Activated CD8-positive, alpha-beta T cell treated with anti-CD3 and anti-CD28 coated beads for 36 hours (primary cell): ENCODE measurements around the gene PRKCZ. TPM values are rescaled to one million over a fixed set of nuclear protein-coding genes. Genes with fewer than 3 reads are reported as not detected.

Experiments used
- ATAC-seq: fragments of 200-7000 bp; cut with Tn5 transposase; one replicate; pipeline ENCODE4 v1.10.0; 2021; ENCODE audit warnings: mild to moderate bottlenecking, moderate library complexity
- CTCF ChIA-PET: fragments of 350-600 bp; sonication (Branson Sonifier 250); formaldehyde crosslinking; loops from one replicate; lab custom pipeline; 2021; ENCODE audit warnings: antibody characterized with exemption; lab: Charles Lee
- POLR2A ChIA-PET: fragments of 350-600 bp; sonication (Branson Sonifier 250); formaldehyde crosslinking; loops from one replicate; lab custom pipeline; 2021; ENCODE audit warnings: antibody characterized with exemption; lab: Charles Lee
- DNase-seq: peaks from one replicate; pipeline ENCODE4 v3.0.0-alpha.2; 2020
- H3K27ac Mint-ChIP-seq: one replicate; pipeline ENCODE4 v1.8.0; 2021; ENCODE audit warnings: mild to moderate bottlenecking, mixed read lengths
- H3K27me3 Mint-ChIP-seq: one replicate; pipeline ENCODE4 v1.8.0; 2021; ENCODE audit warnings: mixed read lengths
- H3K36me3 Mint-ChIP-seq: one replicate; pipeline ENCODE4 v1.8.0; 2021; ENCODE audit warnings: low read depth, mixed read lengths
- H3K4me1 Mint-ChIP-seq: one replicate; pipeline ENCODE4 v1.8.0; 2021; ENCODE audit warnings: low read depth, mixed read lengths
- H3K4me3 Mint-ChIP-seq: one replicate; pipeline ENCODE4 v1.8.0; 2021; ENCODE audit warnings: mild to moderate bottlenecking, moderate library complexity, mixed read lengths
- H3K9me3 Mint-ChIP-seq: one replicate; pipeline ENCODE4 v1.8.0; 2021; ENCODE audit warnings: mixed read lengths
- CTCF ChIP-seq: fragments of 200-600 bp; IDR thresholded peaks from one replicate; pipeline ENCODE4 v1.8.0; 2022; ENCODE audit warnings: antibody characterized with exemption, mild to moderate bottlenecking
- intact Hi-C: fragments of 100-400 bp; cut with micrococcal nuclease; formaldehyde crosslinking; loops from one replicate; pipeline ENCODE4 v1.10.0; 2022
- total RNA-seq, 2 experiments: library from RNA; stranded (reverse); gene quantifications; one replicate each; pipeline ENCODE4 v1.2.3, GENCODE V29; 2021

The PRKCZ gene
- total RNA-seq, 2 experiments from 2014 or later: 15.4 to 15.7 TPM

GRCh38 chr1:2106659-2107405 lies 56.6 kb downstream of the PRKCZ start:
- Mint-ChIP-seq H3K9me3 (no peaks in the 10 kb centered on the region), H3K4me3 (no peak overlapping the region), H3K27ac (no peak overlapping the region), H3K27me3 (no peaks in the 10 kb centered on the region), H3K4me1 (no peaks in the 10 kb centered on the region), H3K36me3 (no peaks in the 10 kb centered on the region)
- CTCF ChIA-PET: no interaction called here
- intact Hi-C loops: no loop called here
- POLR2A ChIA-PET: no interaction called here
- DNase-seq (no peak), ATAC-seq (no peak)
- no peak for TF ChIP-seq CTCF

- Mint-ChIP-seq H3K27me3 (no peaks in the 10 kb centered on the region), H3K27ac (no peak overlapping the region), H3K4me1 (no peaks in the 10 kb centered on the region), H3K4me3 (no peak overlapping the region), H3K36me3 (no peaks in the 10 kb centered on the region), H3K9me3 (no peaks in the 10 kb centered on the region)
- no peak for DNase-seq
- ChIA-PET CTCF (no interaction called here), POLR2A (no interaction called here)
- TF ChIP-seq CTCF: no peak
- intact Hi-C loops: no loop called here
- ATAC-seq: no peak
These were observed 57.5 kb downstream of the PRKCZ start for GRCh38 chr1:2107586-2108212.

GRCh38 chr1:2108213-2108876 lies 58.1 kb downstream of the PRKCZ start:
- ATAC-seq: peak; percentile 37
- no peaks in the 10 kb centered on the region for H3K9me3 Mint-ChIP-seq
- H3K4me3 Mint-ChIP-seq: no peak overlapping the region

GRCh38 chr1:2108877-2109580 lies 58.8 kb downstream of the PRKCZ start:
- Mint-ChIP-seq H3K36me3 (no peaks in the 10 kb centered on the region), H3K4me3 (no peak overlapping the region), H3K27ac (no peak overlapping the region), H3K27me3 (no peaks in the 10 kb centered on the region), H3K9me3 (no peaks in the 10 kb centered on the region), H3K4me1 (no peaks in the 10 kb centered on the region)
- CTCF ChIA-PET: interaction anchor here (1.2 kb wide), 1 partner anchor 31 kb away, joined by 6 read pairs; no protein-coding TSS in a partner anchor
- intact Hi-C loops: no loop called here
- POLR2A ChIA-PET: interaction anchor here (1.3 kb wide), 1 partner anchor 9 kb away, joined by 3 read pairs; no protein-coding TSS in a partner anchor
- no peak for DNase-seq
- TF ChIP-seq CTCF: no peak
- no peak for ATAC-seq

More at GRCh38 chr1:2108213-2108876, 58.1 kb downstream of the PRKCZ start:
- Mint-ChIP-seq H3K27ac (no peak overlapping the region), H3K4me1 (no peaks in the 10 kb centered on the region), H3K27me3 (no peaks in the 10 kb centered on the region), H3K36me3 (no peaks in the 10 kb centered on the region)
- ChIA-PET CTCF (interaction anchor here (1.2 kb wide), 1 partner anchor 32 kb away, joined by 6 read pairs; no protein-coding TSS in a partner anchor), POLR2A (interaction anchor here (1.3 kb wide), 1 partner anchor 8 kb away, joined by 3 read pairs; no protein-coding TSS in a partner anchor)
- peak; percentile 24 for TF ChIP-seq CTCF
- peak; percentile 21 for DNase-seq
- intact Hi-C loops: no loop called here
